ENCODE data around the gene DNAAF1. TPM values are rescaled to one million over a fixed set of nuclear protein-coding genes. Genes with fewer than 3 reads are reported as not detected.
"Not testable (repeated sequence)": the region's sequence is repeated elsewhere in the genome, so short reads cannot be mapped to it uniquely, and the experiment has no call there.

The DNAAF1 gene
- total RNA-seq, 1 experiment from 2014 or later, result not detected

GRCh38 chr16:84105948-84106740 is 39.0 kb upstream of the DNAAF1 start:
- H3K79me2 ChIP-seq (ENCODE audit: low read length), result peaks cover 98% of the 10 kb centered on the region
- peaks cover 13% of the 10 kb centered on the region; the same call in 1 of the 2 replicates for H4K20me1 ChIP-seq (ENCODE audit: insufficient read depth, low read depth, low read length)
- H3K4me2 ChIP-seq (ENCODE audit: low read depth, low read length, poor library complexity, severe bottlenecking), result no peak overlapping the region
- no peaks in the 10 kb centered on the region for H3K27me3 ChIP-seq (ENCODE audit: low read length)
- peaks cover 22% of the 10 kb centered on the region for H3K4me1 ChIP-seq (ENCODE audit: low read length)
- H3K9me2 ChIP-seq (replicated peaks; ENCODE audit: insufficient read depth, low read length), result no peaks in the 10 kb centered on the region
- H3K9ac ChIP-seq (ENCODE audit: low read length), result no peak overlapping the region
- no peak for DNase-seq
- H3K27ac ChIP-seq (ENCODE audit: low read length), result no peak overlapping the region
- H3K9me3 ChIP-seq (ENCODE audit: low read length), result no peaks in the 10 kb centered on the region
- H2AFZ ChIP-seq (ENCODE audit: low read length), result no peak overlapping the region
- no peak overlapping the region for H3K4me3 ChIP-seq (ENCODE audit: low read length)
- H3K36me3 ChIP-seq (ENCODE audit: insufficient read depth, low read length), result no peaks in the 10 kb centered on the region

- no peak for DNase-seq
- Histone ChIP-seq H3K4me1 (ENCODE audit: low read length) (peaks cover 13% of the 10 kb centered on the region), H3K4me3 (ENCODE audit: low read length) (no peak overlapping the region), H3K79me2 (ENCODE audit: low read length) (peaks cover 98% of the 10 kb centered on the region), H3K9ac (ENCODE audit: low read length) (no peak overlapping the region), H4K20me1 (ENCODE audit: insufficient read depth, low read depth, low read length) (peaks cover 13% of the 10 kb centered on the region; the same call in 1 of the 2 replicates), H3K9me3 (ENCODE audit: low read length) (no peaks in the 10 kb centered on the region), H2AFZ (ENCODE audit: low read length) (no peak overlapping the region), H3K36me3 (ENCODE audit: insufficient read depth, low read length) (no peaks in the 10 kb centered on the region), H3K4me2 (ENCODE audit: low read depth, low read length, poor library complexity, severe bottlenecking) (no peak overlapping the region), H3K27ac (ENCODE audit: low read length) (no peak overlapping the region), H3K9me2 (replicated peaks; ENCODE audit: insufficient read depth, low read length) (no peaks in the 10 kb centered on the region), H3K27me3 (ENCODE audit: low read length) (no peaks in the 10 kb centered on the region)
Observed at GRCh38 chr16:84107921-84108320, 37.2 kb upstream of the DNAAF1 start.

DNA sequence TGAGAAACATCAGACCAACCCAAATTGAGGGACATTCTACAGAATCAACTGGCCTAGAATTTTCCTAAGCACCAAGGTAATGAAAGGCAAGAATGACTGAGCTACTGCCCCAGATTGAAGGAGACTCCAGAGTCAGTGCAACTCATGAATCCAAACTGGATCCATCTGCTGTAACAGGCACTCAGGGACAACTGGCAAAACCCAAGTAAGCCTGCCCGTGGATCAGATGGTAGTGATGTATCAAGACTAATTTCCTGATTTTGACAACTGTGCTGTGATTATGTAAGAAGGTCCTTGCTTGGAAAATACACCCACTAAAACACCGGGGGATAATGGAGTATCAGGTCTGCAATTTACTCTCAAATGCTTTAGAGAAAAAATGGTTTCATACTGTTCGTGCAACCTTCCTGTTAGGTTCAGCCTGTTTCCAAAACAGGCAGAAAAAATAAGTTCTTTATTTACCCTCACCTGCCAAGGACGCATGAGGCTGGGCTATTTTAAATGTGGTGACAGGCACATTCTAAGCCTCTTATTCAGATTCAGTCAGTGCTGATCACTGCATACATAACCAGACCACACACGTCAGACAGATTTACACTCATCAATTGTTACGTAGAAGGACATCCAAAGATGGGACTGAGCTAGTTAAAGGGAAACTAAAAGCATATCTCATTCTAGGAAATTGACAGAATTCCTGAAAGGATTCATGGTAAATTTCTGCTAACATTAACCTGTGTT is 35.3 kb upstream of the DNAAF1 start:
- Histone ChIP-seq H3K27ac (ENCODE audit: low read length) (no peak overlapping the region), H3K4me1 (ENCODE audit: low read length) (peaks cover 17% of the 10 kb centered on the region), H3K27me3 (ENCODE audit: low read length) (no peaks in the 10 kb centered on the region), H3K9me3 (ENCODE audit: low read length) (no peaks in the 10 kb centered on the region), H3K9me2 (replicated peaks; ENCODE audit: insufficient read depth, low read length) (no peaks in the 10 kb centered on the region), H4K20me1 (ENCODE audit: insufficient read depth, low read depth, low read length) (peaks cover 13% of the 10 kb centered on the region; the same call in 1 of the 2 replicates), H3K4me3 (ENCODE audit: low read length) (no peak overlapping the region), H3K9ac (ENCODE audit: low read length) (no peak overlapping the region), H2AFZ (ENCODE audit: low read length) (no peak overlapping the region), H3K4me2 (ENCODE audit: low read depth, low read length, poor library complexity, severe bottlenecking) (no peak overlapping the region), H3K36me3 (ENCODE audit: insufficient read depth, low read length) (no peaks in the 10 kb centered on the region), H3K79me2 (ENCODE audit: low read length) (peaks cover 98% of the 10 kb centered on the region)
- DNase-seq, result no peak

GRCh38 chr16:84110527-84110926 is 34.6 kb upstream of the DNAAF1 start:
- no peak for DNase-seq
- H3K9ac ChIP-seq (ENCODE audit: low read length), result no peak overlapping the region
- no peaks in the 10 kb centered on the region for H3K36me3 ChIP-seq (ENCODE audit: insufficient read depth, low read length)
- H3K79me2 ChIP-seq (ENCODE audit: low read length), result peaks cover 98% of the 10 kb centered on the region
- H2AFZ ChIP-seq (ENCODE audit: low read length), result no peak overlapping the region
- H3K4me2 ChIP-seq (ENCODE audit: low read depth, low read length, poor library complexity, severe bottlenecking), result no peak overlapping the region
- no peaks in the 10 kb centered on the region for H3K27me3 ChIP-seq (ENCODE audit: low read length)
- peaks cover 17% of the 10 kb centered on the region; the same call in 1 of the 2 replicates for H4K20me1 ChIP-seq (ENCODE audit: insufficient read depth, low read depth, low read length)
- H3K4me3 ChIP-seq (ENCODE audit: low read length), result no peak overlapping the region
- H3K4me1 ChIP-seq (ENCODE audit: low read length), result peaks cover 25% of the 10 kb centered on the region
- H3K27ac ChIP-seq (ENCODE audit: low read length), result no peak overlapping the region
- H3K9me2 ChIP-seq (replicated peaks; ENCODE audit: insufficient read depth, low read length), result no peaks in the 10 kb centered on the region
- H3K9me3 ChIP-seq (ENCODE audit: low read length), result no peaks in the 10 kb centered on the region

GRCh38 chr16:84111525-84111924 is 33.6 kb upstream of the DNAAF1 start:
- DNase-seq, result no peak
- H3K27ac ChIP-seq (ENCODE audit: low read length), result no peak overlapping the region
- H3K36me3 ChIP-seq (ENCODE audit: insufficient read depth, low read length), result no peaks in the 10 kb centered on the region
- peaks cover 17% of the 10 kb centered on the region; the same call in 1 of the 2 replicates for H4K20me1 ChIP-seq (ENCODE audit: insufficient read depth, low read depth, low read length)
- H3K9me2 ChIP-seq (replicated peaks; ENCODE audit: insufficient read depth, low read length), result no peaks in the 10 kb centered on the region
- H3K79me2 ChIP-seq (ENCODE audit: low read length), result peaks cover 99% of the 10 kb centered on the region
- no peak overlapping the region for H3K4me2 ChIP-seq (ENCODE audit: low read depth, low read length, poor library complexity, severe bottlenecking)
- H2AFZ ChIP-seq (ENCODE audit: low read length), result no peak overlapping the region
- H3K9ac ChIP-seq (ENCODE audit: low read length), result no peak overlapping the region
- no peaks in the 10 kb centered on the region for H3K9me3 ChIP-seq (ENCODE audit: low read length)
- H3K27me3 ChIP-seq (ENCODE audit: low read length), result no peaks in the 10 kb centered on the region
- H3K4me1 ChIP-seq (ENCODE audit: low read length), result peaks cover 26% of the 10 kb centered on the region
- H3K4me3 ChIP-seq (ENCODE audit: low read length), result no peak overlapping the region

GRCh38 chr16:84111949-84112348 is 33.2 kb upstream of the DNAAF1 start:
- not testable (repeated sequence) for H3K27me3 ChIP-seq (ENCODE audit: low read length); H3K9me3 ChIP-seq (ENCODE audit: low read length); H3K9ac ChIP-seq (ENCODE audit: low read length); H3K36me3 ChIP-seq (ENCODE audit: insufficient read depth, low read length); H3K9me2 ChIP-seq (replicated peaks; ENCODE audit: insufficient read depth, low read length); DNase-seq; H3K4me2 ChIP-seq (ENCODE audit: low read depth, low read length, poor library complexity, severe bottlenecking); H3K27ac ChIP-seq (ENCODE audit: low read length); H2AFZ ChIP-seq (ENCODE audit: low read length); H3K4me3 ChIP-seq (ENCODE audit: low read length)
- H4K20me1 ChIP-seq (ENCODE audit: insufficient read depth, low read depth, low read length), result peaks cover 17% of the 10 kb centered on the region; the same call in 1 of the 2 replicates
- H3K79me2 ChIP-seq (ENCODE audit: low read length), result peaks cover 95% of the 10 kb centered on the region
- H3K4me1 ChIP-seq (ENCODE audit: low read length), result peaks cover 26% of the 10 kb centered on the region

GRCh38 chr16:84115919-84116719 is 29.0 kb upstream of the DNAAF1 start:
- Histone ChIP-seq H3K9ac (ENCODE audit: low read length) (peak overlapping the region; percentile 98), H3K9me2 (replicated peaks; ENCODE audit: insufficient read depth, low read length) (no peaks in the 10 kb centered on the region), H4K20me1 (ENCODE audit: insufficient read depth, low read depth, low read length) (0 out of 2 replicates have a peak, but pooled peaks cover 4% of the 10 kb centered on the region), H3K4me2 (ENCODE audit: low read depth, low read length, poor library complexity, severe bottlenecking) (peak overlapping the region; percentile 89), H3K27me3 (ENCODE audit: low read length) (no peaks in the 10 kb centered on the region), H3K79me2 (ENCODE audit: low read length) (peaks cover 53% of the 10 kb centered on the region), H2AFZ (ENCODE audit: low read length) (peak overlapping the region; percentile 61; the same call in 1 of the 2 replicates), H3K4me3 (ENCODE audit: low read length) (peak overlapping the region; percentile 91), H3K27ac (ENCODE audit: low read length) (peak overlapping the region; percentile 82), H3K4me1 (ENCODE audit: low read length) (peaks cover 23% of the 10 kb centered on the region), H3K9me3 (ENCODE audit: low read length) (no peaks in the 10 kb centered on the region), H3K36me3 (ENCODE audit: insufficient read depth, low read length) (no peaks in the 10 kb centered on the region)
- DNase-seq, result peak; percentile 83
